ENCODE data around the gene PPARG. TPM values are rescaled to one million over a fixed set of nuclear protein-coding genes. Genes with fewer than 3 reads are reported as not detected.

The PPARG gene
- total and polyA plus RNA-seq, 2 of the 13 experiments (the other 11 are each of a cell fraction or from before 2014, with no cell fraction given), result 13.9 to 58.3 TPM

DNA sequence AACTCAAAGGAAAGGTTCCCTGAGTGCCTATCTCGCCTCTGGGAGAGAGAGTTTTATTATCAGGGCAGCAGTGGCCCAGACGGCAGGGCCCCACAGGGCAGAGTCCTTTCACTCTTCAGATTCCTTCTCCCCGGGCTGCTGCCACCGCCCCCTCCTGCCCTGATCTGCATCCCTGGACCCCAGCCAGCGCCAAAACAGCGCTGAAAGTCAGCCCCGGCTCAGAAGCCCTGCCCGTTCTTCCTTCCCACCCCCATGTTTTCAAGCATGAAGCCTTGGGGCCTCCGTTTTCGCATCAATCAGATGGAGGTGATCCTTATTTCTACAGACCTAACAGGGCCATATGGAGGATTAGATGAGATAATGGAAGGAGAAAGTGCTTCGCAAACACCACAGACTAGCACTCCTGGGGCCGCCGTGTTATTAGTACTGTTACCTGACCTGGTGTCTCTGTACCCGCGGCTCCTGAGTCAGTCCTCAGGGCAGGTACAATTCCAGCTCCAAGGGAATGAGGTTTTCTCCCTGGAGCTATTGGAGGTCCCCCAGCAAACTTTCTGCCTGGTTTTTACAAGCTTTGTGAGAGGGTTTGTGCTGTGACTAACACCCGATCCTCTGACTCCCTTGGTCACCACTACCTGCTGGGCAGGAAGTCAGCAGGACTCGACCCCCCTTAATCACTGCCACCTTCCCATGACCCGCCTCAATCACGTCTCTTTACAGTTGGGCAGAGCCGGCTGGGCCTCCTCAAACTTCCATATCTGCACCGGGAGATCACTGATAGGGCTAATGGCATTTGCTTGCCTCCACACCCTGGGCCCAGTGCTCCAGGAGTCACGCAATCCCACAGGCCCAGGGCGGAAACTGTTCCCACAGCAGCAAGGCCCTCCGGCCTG lies 156.0 kb downstream of the PPARG start (continued):
- TF ChIP-seq, protein P1, sequence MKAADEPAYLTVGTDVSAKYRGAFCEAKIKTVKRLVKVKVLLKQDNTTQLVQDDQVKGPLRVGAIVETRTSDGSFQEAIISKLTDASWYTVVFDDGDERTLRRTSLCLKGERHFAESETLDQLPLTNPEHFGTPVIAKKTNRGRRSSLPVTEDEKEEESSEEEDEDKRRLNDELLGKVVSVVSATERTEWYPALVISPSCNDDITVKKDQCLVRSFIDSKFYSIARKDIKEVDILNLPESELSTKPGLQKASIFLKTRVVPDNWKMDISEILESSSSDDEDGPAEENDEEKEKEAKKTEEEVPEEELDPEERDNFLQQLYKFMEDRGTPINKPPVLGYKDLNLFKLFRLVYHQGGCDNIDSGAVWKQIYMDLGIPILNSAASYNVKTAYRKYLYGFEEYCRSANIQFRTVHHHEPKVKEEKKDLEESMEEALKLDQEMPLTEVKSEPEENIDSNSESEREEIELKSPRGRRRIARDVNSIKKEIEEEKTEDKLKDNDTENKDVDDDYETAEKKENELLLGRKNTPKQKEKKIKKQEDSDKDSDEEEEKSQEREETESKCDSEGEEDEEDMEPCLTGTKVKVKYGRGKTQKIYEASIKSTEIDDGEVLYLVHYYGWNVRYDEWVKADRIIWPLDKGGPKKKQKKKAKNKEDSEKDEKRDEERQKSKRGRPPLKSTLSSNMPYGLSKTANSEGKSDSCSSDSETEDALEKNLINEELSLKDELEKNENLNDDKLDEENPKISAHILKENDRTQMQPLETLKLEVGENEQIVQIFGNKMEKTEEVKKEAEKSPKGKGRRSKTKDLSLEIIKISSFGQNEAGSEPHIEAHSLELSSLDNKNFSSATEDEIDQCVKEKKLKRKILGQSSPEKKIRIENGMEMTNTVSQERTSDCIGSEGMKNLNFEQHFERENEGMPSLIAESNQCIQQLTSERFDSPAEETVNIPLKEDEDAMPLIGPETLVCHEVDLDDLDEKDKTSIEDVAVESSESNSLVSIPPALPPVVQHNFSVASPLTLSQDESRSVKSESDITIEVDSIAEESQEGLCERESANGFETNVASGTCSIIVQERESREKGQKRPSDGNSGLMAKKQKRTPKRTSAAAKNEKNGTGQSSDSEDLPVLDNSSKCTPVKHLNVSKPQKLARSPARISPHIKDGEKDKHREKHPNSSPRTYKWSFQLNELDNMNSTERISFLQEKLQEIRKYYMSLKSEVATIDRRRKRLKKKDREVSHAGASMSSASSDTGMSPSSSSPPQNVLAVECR (CRISPR knock-in tag; IDR thresholded peaks at IDR 0.05; ENCODE audit: borderline replicate concordance), result peak; percentile 60; the same call in 1 of the 2 replicates
- TF ChIP-seq ZFP82 (CRISPR knock-in tag; IDR thresholded peaks at IDR 0.05; ENCODE audit: borderline replicate concordance) (no peak), FOXO4 (CRISPR knock-in tag; conservative IDR thresholded peaks at IDR 0.05) (no peak), RARG (CRISPR knock-in tag; IDR thresholded peaks at IDR 0.05; ENCODE audit: low read depth) (no peak), PAF1 (CRISPR knock-in tag; IDR thresholded peaks at IDR 0.05) (no peak), ZNF891 (CRISPR knock-in tag; IDR thresholded peaks at IDR 0.05) (no peak), CERS6 (CRISPR knock-in tag; IDR thresholded peaks at IDR 0.05) (no peak), GLMP (CRISPR knock-in tag; IDR thresholded peaks at IDR 0.05; ENCODE audit: borderline replicate concordance) (no peak), FLYWCH1 (CRISPR knock-in tag; IDR thresholded peaks at IDR 0.05) (no peak), TSC22D2 (CRISPR knock-in tag; IDR thresholded peaks at IDR 0.05; ENCODE audit: borderline replicate concordance) (no peak), TGIF2 (CRISPR knock-in tag; IDR thresholded peaks at IDR 0.05) (no peak), POLR2G (IDR thresholded peaks at IDR 0.05; ENCODE audit: low read depth, low read length) (peak; percentile 79), REL (CRISPR knock-in tag; conservative IDR thresholded peaks at IDR 0.05) (no peak), ZNF225 (CRISPR knock-in tag; IDR thresholded peaks at IDR 0.05) (no peak), JDP2 (CRISPR knock-in tag; IDR thresholded peaks at IDR 0.05; ENCODE audit: borderline replicate concordance) (no peak), ZNF75D (CRISPR knock-in tag; IDR thresholded peaks at IDR 0.05; ENCODE audit: borderline replicate concordance) (no peak), PCBP2 (optimal IDR thresholded peaks at IDR 0.05; ENCODE audit: low read depth, low read length, poor library complexity, severe bottlenecking) (no peak)
- TF ChIP-seq, protein P2, sequence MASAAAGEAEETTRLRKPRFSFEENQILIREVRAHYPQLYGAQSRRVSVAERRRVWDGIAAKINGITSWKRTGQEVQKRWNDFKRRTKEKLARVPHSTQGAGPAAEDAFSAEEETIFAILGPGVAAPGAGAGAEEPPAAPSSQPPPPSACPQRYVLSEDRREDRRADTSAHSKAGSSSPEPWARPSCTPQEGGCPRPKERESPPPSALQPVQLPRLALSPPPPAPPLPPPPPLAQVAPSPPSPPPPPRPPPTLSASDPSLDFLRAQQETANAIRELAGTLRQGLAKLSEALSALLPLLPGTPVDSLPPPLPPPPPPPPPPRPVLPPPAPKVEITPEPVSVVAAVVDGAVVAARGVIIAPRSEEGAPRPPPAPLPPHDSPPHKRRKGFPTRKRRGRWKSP (CRISPR knock-in tag; IDR thresholded peaks at IDR 0.05), result peak; percentile 99

All from HepG2 (cell line).